HG02763 (cell line): ENCODE results near the gene SCAP.

Source experiments
- ATAC-seq: cut with Tn5 transposase; IDR thresholded peaks from one replicate; pipeline ENCODE4 v1.9.1; 2021; ENCODE audit warnings: mild to moderate bottlenecking, moderate library complexity; ENCODE audit not compliant: unreplicated experiment

The SCAP gene

DNA sequence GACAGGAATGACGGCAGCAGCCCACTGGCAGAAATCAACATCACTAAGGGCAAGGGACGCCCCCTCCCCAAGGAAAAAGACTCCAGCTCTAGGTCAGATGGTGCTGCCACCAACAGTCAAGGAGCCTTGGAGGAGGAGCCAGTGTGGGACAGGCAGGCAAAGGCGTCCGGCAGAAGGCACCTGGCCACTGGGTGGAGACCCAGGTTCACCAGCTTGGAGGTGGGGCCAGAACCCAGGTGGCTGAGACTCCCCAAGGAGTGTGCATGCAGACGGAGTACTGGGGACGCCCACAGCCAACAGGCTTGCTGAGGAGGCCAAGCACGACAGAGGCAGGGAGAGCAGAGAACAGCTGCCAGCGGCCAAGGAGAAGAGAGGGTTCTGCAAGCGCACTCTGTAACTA lies 59.7 kb downstream of the SCAP start:
- ATAC-seq = no peak

DNA sequence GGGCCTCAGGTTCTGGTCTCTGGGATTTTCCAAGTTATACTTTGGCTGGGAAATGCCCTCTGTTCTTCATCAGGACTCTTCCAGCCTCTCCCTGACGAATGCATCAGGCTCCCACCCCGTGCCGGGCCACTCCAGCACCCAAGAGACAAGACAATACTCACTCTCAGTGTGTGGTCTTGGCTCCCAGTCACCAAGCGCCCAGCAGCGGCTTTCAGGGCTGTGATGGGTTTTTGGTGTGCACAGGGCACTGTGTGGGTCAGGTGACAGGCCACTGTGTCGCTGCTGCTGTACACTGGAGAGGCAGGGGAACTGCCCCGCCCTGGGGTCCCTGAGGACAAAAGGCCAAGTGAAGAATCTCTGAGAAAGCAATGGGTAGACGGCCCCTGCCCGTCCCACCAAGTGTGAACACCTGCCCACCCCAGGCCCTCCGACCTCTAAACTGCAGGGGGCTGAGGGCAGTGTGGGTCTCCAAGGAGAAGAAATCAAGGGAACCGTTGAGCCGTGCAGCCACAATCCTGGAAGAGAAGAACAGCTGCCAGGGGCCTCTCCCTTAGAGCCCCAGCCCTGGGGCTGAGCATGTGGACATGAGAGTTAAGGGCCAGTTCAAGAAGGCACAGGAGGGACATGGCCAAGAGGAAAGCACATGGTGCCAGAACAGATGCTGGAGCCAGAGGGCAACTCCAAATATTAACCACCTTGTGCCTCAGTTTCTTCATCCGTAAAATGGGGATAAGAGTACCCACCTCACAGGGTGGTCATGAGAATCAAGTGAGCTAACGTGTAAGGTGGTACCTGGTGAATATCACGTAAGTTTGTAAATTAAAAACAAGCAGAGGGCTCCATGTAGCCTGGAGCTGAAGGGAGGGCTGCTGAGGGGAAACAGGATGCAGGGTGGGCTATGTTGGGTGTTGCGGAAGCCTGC lies 60.8 kb downstream of the SCAP start:
- ATAC-seq = no peak

DNA sequence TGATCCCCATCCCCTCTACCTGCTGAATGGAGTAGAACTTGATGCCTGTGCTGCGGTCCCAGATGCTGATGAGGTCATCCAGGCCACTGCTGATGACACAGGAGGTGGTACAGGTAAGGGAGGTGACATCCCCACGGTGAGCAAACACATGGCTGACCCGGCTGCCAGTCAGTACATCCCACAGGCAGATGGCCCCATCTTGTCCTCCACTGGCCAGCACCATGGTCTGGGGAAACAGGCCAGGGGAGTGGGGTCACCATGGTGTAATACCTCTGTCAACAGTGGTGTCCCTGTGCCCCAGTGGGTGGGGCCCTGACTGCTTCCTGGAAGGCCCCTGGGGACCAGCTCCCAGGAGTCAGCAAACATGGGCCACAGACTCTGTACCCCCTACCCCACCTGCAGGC lies 61.6 kb downstream of the SCAP start:
- ATAC-seq = no peak

DNA sequence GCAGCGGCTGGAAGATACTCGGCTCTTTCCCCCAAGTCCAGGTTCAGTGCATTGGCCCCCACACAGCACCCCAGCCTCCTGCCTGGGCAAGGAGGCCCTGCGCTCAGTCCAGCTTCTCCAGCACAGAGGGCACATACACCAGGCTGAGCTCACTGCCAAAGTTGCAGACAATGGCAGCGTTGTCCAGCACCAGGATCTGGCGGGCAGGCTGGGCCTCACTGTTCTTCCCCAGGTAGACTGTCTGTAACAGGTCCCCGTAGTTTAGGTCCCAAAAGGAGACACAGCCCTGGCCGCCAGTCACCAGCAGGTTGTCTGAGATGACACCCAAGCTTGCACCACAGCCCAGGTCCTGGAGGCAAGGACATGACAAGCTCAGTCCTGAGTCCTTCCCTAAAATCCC lies 62.0 kb downstream of the SCAP start:
- no peak for ATAC-seq

DNA sequence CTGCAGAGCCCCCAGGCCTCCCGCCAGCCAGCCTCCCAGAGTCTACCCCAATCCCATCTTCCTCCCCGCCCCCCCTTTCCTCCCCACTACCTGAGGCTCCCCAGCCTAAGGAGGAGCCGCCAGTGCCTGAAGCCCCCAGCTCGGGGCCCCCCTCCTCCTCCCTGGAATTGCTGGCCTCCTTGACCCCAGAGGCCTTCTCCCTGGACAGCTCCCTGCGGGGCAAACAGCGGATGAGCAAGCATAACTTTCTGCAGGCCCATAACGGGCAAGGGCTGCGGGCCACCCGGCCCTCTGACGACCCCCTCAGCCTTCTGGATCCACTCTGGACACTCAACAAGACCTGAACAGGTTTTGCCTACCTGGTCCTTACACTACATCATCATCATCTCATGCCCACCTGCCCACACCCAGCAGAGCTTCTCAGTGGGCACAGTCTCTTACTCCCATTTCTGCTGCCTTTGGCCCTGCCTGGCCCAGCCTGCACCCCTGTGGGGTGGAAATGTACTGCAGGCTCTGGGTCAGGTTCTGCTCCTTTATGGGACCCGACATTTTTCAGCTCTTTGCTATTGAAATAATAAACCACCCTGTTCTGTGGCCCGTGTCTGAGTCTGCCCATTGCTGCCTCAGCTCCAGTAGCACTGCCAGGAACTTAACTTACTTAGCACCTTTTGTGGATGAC lies 62.8 kb downstream of the SCAP start:
- ATAC-seq = no peak

DNA sequence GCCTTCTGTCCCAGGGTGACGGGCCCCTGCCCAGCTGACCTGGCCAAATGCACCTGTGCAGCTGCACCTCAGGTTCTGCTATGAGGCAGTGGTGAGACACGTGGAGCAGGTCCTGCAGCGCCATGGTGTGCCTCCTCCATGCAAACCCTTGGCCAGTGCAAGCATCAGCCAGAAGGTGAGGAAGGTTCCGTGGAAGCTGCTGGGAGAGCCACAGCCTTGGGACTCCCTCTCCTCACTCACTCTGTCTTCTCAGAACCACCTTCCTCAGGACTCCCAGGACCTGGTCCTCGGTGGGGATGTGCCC lies 63.3 kb downstream of the SCAP start:
- no peak for ATAC-seq

DNA sequence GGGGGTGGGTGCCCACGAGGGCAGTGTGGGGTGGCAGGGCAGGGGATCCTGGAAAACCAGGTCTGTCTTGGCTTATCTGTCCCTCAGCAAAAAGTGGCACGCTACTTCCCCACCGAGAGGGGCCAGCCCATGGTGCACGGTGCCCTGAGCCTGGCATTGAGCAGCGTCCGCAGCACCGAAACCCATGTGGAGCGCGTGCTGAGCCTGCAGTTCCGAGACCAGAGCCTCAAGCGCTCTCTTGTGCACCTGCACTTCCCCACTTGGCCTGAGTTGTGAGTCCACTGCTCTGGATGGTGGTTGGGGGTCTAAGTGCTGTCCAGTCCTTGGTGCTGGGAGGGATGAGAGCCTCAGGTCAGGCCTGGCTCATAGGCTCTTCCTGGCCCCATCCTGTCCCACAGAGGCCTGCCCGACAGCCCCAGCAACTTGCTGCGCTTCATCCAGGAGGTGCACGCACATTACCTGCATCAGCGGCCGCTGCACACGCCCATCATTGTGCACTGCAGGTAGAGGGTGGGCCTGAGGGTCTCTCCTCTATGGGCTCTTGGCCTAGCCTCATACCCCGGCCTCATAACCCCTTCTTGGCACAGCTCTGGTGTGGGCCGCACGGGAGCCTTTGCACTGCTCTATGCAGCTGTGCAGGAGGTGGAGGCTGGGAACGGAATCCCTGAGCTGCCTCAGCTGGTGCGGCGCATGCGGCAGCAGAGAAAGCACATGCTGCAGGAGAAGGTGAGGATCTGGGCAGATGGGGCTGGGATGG lies 63.9 kb downstream of the SCAP start:
- ATAC-seq = no peak

DNA sequence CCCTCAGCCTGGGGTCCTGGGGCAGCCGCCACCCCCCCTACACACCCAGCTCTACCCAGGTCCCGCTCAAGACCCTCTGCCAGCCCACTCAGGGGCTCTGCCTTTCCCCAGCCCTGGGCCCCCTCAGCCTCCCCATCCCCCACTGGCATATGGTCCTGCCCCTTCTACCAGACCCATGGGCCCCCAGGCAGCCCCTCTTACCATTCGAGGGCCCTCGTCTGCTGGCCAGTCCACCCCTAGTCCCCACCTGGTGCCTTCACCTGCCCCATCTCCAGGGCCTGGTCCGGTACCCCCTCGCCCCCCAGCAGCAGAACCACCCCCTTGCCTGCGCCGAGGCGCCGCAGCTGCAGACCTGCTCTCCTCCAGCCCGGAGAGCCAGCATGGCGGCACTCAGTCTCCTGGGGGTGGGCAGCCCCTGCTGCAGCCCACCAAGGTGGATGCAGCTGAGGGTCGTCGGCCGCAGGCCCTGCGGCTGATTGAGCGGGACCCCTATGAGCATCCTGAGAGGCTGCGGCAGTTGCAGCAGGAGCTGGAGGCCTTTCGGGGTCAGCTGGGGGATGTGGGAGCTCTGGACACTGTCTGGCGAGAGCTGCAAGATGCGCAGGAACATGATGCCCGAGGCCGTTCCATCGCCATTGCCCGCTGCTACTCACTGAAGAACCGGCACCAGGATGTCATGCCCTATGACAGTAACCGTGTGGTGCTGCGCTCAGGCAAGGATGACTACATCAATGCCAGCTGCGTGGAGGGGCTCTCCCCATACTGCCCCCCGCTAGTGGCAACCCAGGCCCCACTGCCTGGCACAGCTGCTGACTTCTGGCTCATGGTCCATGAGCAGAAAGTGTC lies 64.7 kb downstream of the SCAP start:
- no peak for ATAC-seq

DNA sequence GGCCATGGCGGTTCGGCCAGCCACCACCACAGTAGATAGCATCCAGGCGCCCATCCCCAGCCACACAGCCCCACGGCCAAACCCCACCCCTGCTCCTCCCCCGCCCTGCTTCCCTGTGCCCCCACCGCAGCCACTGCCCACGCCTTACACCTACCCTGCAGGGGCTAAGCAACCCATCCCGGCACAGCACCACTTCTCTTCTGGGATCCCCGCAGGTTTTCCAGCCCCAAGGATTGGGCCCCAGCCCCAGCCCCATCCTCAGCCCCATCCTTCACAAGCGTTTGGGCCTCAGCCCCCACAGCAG lies 65.4 kb downstream of the SCAP start:
- ATAC-seq = no peak

DNA sequence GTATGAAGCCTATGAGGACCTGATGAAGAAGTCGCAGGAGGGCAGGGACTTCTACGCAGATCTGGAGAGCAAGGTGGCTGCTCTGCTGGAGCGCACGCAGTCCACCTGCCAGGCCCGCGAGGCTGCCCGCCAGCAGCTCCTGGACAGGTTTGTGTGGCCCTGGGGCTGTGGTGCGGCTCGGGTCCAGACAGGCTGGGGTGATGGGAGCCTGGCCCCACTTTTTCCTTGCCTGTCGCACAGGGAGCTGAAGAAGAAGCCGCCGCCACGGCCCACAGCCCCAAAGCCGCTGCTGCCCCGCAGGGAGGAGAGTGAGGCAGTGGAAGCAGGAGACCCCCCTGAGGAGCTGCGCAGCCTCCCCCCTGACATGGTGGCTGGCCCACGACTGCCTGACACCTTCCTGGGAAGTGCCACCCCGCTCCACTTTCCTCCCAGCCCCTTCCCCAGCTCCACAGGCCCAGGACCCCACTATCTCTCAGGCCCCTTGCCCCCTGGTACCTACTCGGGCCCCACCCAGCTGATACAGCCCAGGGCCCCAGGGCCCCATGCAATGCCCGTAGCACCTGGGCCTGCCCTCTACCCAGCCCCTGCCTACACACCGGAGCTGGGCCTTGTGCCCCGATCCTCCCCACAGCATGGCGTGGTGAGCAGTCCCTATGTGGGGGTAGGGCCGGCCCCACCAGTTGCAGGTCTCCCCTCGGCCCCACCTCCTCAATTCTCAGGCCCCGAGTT lies 65.9 kb downstream of the SCAP start:
- ATAC-seq = no peak

DNA sequence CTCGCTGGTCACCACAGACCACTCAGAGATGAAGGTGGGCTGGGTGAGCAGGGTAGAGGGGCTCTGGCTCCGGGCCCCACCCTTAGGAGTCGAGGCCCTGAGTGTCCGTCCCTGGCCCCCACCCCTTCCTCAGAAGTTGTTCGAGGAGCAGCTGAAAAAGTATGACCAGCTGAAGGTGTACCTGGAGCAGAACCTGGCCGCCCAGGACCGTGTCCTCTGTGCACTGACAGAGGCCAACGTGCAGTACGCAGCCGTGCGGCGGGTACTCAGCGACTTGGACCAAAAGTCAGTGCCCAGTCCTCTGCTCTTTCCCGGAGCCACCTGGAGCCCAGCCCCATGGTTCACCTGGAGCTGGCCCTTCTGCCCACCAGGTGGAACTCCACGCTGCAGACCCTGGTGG lies 66.5 kb downstream of the SCAP start:
- no peak for ATAC-seq

DNA sequence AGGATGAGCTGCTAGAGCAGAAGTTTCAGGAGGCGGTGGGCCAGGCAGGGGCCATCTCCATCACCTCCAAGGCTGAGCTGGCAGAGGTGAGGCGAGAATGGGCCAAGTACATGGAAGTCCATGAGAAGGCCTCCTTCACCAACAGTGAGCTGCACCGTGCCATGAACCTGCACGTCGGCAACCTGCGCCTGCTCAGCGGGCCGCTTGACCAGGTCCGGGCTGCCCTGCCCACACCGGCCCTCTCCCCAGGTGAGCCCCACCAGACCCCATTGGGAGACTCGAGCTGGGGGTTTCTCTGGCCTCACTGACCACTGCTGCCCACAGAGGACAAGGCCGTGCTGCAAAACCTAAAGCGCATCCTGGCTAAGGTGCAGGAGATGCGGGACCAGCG lies 66.9 kb downstream of the SCAP start:
- no peak for ATAC-seq

DNA sequence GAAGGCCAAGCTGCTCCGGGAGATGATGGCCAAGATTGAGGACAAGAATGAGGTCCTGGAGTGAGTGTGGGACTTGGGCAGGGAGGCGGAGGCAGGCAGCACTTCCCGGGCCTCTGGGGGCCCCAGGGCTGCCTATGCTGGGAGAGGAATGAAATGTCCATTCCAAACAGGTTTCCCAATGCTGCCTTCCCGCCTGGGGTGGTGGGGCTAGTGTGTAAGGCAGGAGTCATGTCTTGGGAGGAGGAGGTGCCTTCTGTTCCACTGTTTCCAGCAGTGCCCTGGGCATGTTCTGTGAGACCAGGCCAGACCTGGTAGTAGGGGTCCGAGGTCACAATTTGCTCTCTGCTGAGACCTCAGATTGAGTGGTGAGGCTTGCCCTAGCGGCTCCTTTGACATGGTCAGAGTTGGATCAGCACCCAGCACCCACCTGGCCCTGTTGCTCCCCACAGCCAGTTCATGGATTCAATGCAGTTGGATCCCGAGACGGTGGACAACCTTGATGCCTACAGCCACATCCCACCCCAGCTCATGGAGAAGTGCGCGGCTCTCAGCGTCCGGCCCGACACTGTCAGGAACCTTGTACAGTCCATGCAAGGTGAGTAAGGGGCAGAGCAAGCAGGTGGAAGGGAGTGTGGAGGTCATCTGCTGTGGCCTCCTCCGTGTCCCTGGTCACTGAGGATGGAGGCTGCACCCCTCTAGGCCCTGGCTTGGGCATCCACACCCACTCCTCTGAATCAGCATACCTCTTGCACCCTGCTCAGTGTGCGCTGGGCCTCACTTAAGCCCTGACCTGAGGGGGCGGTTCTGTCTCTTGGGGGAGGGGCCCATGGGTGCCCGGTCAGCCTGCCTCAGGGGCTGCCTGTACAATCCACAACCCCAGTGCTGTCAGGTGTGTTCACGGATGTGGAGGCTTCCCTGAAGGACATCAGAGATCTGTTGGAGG lies 67.6 kb downstream of the SCAP start:
- ATAC-seq = no peak

DNA sequence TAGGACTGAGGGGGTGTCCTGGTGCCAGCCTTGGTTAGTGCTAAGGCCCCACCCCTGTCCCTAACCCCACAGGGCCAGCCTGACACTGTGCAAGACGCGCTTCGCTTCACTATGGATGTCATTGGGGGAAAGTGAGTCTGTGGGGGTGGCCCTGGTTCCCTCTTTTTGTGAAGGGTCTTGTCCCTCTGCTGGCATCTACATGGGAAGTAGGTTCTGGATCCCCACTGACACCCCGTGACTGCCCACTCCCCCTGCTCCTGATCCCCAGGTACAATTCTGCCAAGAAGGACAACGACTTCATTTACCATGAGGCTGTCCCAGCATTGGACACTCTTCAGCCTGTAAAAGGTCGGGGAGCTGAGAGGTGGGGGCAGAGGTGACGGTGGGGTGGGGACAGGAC lies 68.5 kb downstream of the SCAP start:
- ATAC-seq = no peak

DNA sequence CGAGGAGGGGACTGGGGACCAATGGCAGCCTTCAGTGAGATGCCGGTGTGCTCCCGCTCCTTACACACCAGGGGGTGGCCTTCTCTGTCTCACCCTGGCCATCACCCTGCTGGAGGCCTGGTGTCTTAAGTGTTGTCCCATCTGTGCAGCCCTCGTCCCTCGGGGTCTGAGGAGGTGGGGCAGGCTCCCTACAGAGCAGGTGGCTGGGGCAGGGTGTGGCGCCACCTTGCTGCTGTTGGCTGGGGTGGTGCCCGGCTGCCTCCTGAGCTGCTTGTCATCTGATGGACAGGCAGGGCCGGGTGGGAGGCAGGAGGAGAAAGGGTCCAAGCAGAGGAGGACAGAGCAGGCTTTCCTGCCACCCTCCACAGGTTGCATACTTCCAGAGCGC lies 69.0 kb downstream of the SCAP start:
- ATAC-seq = no peak

DNA sequence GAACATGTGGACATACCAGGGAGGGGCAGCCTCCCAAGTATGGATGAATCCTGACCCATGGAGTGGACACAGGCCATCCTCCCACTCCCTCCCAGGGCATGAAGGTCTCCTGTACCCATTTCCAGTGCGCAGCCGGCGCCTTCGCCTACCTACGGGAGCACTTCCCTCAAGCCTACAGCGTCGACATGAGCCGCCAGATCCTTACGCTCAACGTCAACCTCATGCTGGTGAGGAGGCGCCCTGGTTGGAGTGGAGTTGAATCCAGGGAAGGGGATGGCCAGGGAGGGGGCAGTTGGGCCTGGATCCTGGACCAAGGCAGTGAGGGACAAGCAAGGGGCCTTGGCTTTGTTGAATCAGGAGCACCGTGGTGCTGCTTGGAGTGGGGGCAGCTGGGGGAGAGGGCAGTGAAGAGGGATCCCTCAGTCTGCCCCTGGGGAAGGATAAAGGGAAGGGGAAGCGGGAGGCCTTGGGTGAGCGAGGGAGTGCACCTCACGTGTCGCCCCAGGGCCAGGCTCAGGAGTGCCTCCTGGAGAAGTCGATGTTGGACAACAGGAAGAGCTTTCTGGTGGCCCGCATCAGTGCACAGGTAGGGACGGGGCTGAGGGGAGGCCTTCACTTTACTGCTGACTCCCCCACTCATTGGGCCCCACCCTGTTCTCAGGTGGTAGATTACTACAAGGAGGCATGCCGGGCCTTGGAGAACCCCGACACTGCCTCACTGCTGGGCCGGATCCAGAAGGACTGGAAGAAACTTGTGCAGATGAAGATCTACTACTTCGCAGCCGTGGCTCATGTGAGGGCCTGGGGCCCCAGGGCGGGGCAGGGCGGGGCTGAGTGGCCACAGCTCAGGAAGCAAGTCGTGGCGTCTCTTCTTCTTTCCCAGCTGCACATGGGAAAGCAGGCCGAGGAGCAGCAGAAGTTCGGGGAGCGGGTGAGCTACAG lies 69.7 kb downstream of the SCAP start:
- no peak for ATAC-seq

DNA sequence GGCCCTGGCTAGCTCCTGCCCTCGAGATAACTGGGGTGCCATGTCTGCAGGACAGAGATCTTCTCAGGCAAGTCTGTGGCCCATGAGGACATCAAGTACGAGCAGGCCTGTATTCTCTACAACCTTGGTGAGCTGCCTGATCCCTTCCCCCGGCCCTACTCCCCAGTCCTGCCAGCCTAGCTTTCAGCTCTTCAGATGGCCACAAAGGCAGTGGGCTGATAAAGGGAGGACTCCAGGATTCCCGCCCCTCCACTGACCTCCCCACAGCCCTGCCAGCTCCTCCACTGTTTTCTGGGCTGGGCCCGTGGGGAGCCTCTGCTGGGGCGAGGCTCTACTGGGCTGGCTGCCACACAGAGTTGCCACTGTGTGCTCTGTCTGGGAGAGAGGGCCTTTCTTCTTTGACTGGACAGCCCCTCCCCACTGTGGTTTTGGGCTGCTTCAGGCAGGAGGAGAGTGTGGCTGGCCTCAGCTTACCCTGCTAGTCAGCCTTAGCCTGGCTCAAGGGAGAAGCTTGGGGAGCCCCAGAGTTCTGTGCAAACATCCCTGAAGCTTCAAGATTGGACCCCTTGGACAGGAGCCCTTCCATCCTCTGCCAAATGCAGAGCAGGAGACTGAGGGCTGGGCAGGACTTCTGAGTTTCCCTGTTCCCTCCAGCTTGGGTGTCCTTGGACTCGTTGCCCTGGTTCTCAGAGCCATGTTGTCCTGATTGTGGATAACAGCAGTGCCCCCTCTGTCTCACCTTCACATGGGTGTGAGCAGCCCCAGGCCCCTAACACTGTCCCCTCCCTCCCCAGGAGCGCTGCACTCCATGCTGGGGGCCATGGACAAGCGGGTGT lies 70.6 kb downstream of the SCAP start:
- no peak for ATAC-seq
